Left ventricle myocardium inferior (tissue), 1 donor: ENCODE data around the gene ZNF226. TPM values are rescaled to one million over a fixed set of nuclear protein-coding genes. Genes with fewer than 3 reads are reported as not detected.
"Not testable (repeated sequence)": the region's sequence is repeated elsewhere in the genome, so short reads cannot be mapped to it uniquely, and the experiment has no call there.

Experiments used
- DNase-seq: peaks from one replicate; pipeline ENCODE4 v3.0.0-alpha.2; 2020
- H3K27ac ChIP-seq: fragments of 200-600 bp; replicated peaks from 2 replicates; pipeline ENCODE4 v1.8.0; 2021
- H3K27me3 ChIP-seq: fragments of 200-600 bp; 2 replicates; pipeline ENCODE4 v1.8.0; 2021; ENCODE audit warnings: low read depth
- H3K36me3 ChIP-seq: fragments of 200-600 bp; 2 replicates; pipeline ENCODE4 v1.8.0; 2021
- H3K4me1 ChIP-seq: fragments of 200-600 bp; 2 replicates; pipeline ENCODE4 v1.8.0; 2021
- H3K4me3 ChIP-seq: fragments of 200-600 bp; 2 replicates; pipeline ENCODE4 v1.8.0; 2021; ENCODE audit warnings: mild to moderate bottlenecking, moderate library complexity
- H3K9me3 ChIP-seq: fragments of 200-600 bp; replicated peaks from 2 replicates; pipeline ENCODE4 v1.8.0; 2021
- CTCF ChIP-seq: fragments of 200-600 bp; IDR thresholded peaks from 2 replicates; pipeline ENCODE4 v1.8.0; 2021; ENCODE audit warnings: antibody characterized with exemption, mild to moderate bottlenecking, borderline replicate concordance
- intact Hi-C: fragments of 100-400 bp; cut with micrococcal nuclease; formaldehyde crosslinking; loops from one replicate; pipeline ENCODE4 v1.11.0; 2022
- total RNA-seq: library from RNA; stranded (reverse); fragmentation: NEBNext Ultra II Directional; extraction: Animal tissue kit (Norgen Biotek cat#: 25700); gene quantifications from one replicate; pipeline ENCODE4 v1.2.1, GENCODE V29; 2021
- donor health status: DM: no; HTN: yes; CAD: no; lungs with severe emphysema.

ZNF226 gene
- total RNA-seq, 1 donor from 2014 or later: 17.8 TPM

DNA sequence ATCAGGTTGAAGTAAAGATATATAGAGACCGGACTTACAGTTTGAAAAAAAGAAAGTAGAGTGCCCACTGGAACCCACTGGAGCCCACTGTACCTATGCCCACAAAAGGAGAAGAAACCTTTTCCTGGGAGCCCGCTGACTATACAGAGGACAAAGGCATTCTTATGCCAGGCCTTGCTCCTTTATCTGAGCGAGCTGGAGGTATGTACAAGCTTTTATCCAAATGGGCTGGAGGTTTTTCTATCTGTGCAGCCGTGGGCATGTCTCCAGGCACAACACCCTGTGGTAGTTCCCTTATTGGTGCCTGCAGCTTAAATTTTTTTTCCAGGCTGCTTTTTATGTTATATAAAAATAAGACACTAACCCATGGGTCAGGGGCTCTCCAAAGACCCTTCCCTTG is 15.1 kb upstream of the ZNF226 start:
- Histone ChIP-seq H3K27me3 (no peaks in the 10 kb centered on the region), H3K9me3 (peaks cover 47% of the 10 kb centered on the region), H3K4me3 (peak overlapping the region; percentile 12), H3K36me3 (peaks cover 99% of the 10 kb centered on the region), H3K4me1 (peaks cover 29% of the 10 kb centered on the region), H3K27ac (peak overlapping the region; percentile 65)
- intact Hi-C loops: no loop called here
- no peak for DNase-seq
- no peak for TF ChIP-seq CTCF

DNA sequence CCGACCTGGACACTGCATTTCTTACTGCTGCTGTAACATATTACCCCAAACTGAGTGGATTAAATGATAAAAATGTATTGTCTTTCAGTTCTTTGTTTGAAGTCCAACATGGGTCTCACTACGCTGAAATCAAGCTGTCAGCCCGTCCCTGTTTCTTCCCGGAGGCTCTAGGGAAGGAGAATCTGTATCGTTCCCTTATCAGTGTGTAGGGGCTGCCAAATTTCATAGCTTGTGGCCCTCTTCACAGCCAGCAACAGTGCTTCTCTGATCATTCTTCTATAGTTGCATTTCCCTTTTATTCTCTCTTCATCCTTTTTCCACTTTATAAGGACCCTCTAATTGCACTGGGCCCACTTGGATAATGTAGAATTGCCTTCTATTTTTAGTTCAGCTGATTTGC is 13.4 kb upstream of the ZNF226 start:
- Histone ChIP-seq H3K4me1 (peaks cover 29% of the 10 kb centered on the region), H3K27me3 (no peaks in the 10 kb centered on the region), H3K4me3 (peak overlapping the region; percentile 10), H3K36me3 (peaks cover 99% of the 10 kb centered on the region), H3K9me3 (peaks cover 64% of the 10 kb centered on the region), H3K27ac (peak overlapping the region; percentile 65)
- no peak for DNase-seq
- no peak for TF ChIP-seq CTCF
- intact Hi-C loops: no loop called here

DNA sequence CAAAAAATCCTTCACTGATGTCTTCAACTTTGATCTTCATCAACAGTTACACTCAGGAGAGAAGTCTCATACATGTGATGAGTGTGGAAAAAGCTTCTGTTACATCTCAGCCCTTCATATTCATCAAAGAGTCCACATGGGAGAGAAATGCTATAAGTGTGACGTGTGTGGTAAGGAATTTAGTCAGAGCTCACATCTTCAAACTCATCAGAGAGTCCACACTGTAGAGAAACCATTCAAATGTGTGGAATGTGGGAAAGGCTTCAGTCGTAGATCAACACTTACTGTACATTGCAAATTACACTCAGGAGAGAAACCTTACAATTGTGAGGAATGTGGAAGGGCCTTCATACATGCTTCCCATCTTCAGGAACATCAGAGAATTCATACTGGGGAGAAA is 8.4 kb upstream of the ZNF226 start:
- no peak overlapping the region for H3K4me3 ChIP-seq
- no peak overlapping the region for H3K27ac ChIP-seq
- H3K36me3 ChIP-seq: peaks cover 74% of the 10 kb centered on the region
- intact Hi-C loops: no loop called here
- no peak for TF ChIP-seq CTCF
- H3K9me3 ChIP-seq: peaks cover 100% of the 10 kb centered on the region
- H3K4me1 ChIP-seq: peaks cover 12% of the 10 kb centered on the region
- no peak for DNase-seq
- H3K27me3 ChIP-seq: no peaks in the 10 kb centered on the region

DNA sequence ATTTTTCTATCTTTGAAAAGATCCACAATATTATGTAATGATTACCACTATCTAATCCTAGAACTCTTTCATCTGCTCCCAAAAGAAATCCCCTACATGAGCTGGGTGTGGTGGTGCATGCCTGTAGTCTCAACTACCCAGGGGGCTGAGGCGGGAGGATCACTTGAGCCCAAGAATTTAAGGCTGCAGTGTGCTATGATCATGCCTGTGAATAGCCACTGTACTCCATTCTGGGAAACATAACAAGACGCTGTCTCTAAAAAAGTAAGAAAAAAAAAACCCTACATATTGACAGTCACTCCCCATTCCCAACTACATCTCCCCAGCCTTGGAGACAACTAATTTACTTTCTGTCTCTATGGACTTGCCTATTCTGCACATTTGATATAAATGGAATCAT is 1.1 kb upstream of the ZNF226 start:
- Histone ChIP-seq H3K27me3 (no peaks in the 10 kb centered on the region), H3K4me1 (peaks cover 34% of the 10 kb centered on the region), H3K4me3 (no peak overlapping the region), H3K9me3 (peaks cover 79% of the 10 kb centered on the region), H3K36me3 (peaks cover 28% of the 10 kb centered on the region), H3K27ac (no peak overlapping the region)
- no peak for DNase-seq
- no peak for TF ChIP-seq CTCF
- intact Hi-C loops: no loop called here

GRCh38 chr19:44164327-44164672 is 600 bp upstream of the ZNF226 start:
- peaks cover 79% of the 10 kb centered on the region for H3K9me3 ChIP-seq
- peaks cover 33% of the 10 kb centered on the region for H3K36me3 ChIP-seq
- no peaks in the 10 kb centered on the region for H3K27me3 ChIP-seq
- H3K4me1 ChIP-seq: peaks cover 34% of the 10 kb centered on the region
- TF ChIP-seq CTCF: no peak
- intact Hi-C loops: no loop called here
- H3K27ac ChIP-seq: peak overlapping the region; percentile 90
- no peak for DNase-seq
- peak overlapping the region; percentile 85 for H3K4me3 ChIP-seq

GRCh38 chr19:44170660-44171059 is 5.8 kb downstream of the ZNF226 start:
- H3K36me3 ChIP-seq: peaks cover 96% of the 10 kb centered on the region
- DNase-seq, H3K4me3 ChIP-seq, H3K27ac ChIP-seq, H3K27me3 ChIP-seq, intact Hi-C loops: not testable (repeated sequence)
- H3K9me3 ChIP-seq: peaks cover 92% of the 10 kb centered on the region
- H3K4me1 ChIP-seq: peaks cover 22% of the 10 kb centered on the region
